ENCODE data around the gene SDC4. TPM values are rescaled to one million over a fixed set of nuclear protein-coding genes. Genes with fewer than 3 reads are reported as not detected.

SDC4 gene
- total RNA-seq, 1 donor from 2014 or later: 239 TPM

- no peak for DNase-seq (ENCODE audit: low read depth)
- TF ChIP-seq CTCF (conservative IDR thresholded peaks at IDR 0.05; ENCODE audit: low read depth, low read length): no peak
- H3K4me3 ChIP-seq (ENCODE audit: low read depth, low read length): no peak overlapping the region
These were observed 2.0 kb upstream of the SDC4 start for GRCh38 chr20:45350217-45350616.

GRCh38 chr20:45347297-45347935 lies 808 bp downstream of the SDC4 start:
- DNase-seq (ENCODE audit: low read depth): no peak
- H3K4me3 ChIP-seq (ENCODE audit: low read depth, low read length): peak overlapping the region; percentile 97
- TF ChIP-seq CTCF (conservative IDR thresholded peaks at IDR 0.05; ENCODE audit: low read depth, low read length): no peak

GRCh38 chr20:45346851-45347250 lies 1.4 kb downstream of the SDC4 start:
- H3K4me3 ChIP-seq (ENCODE audit: low read depth, low read length): peak overlapping the region; percentile 97
- DNase-seq (ENCODE audit: low read depth): no peak
- TF ChIP-seq CTCF (conservative IDR thresholded peaks at IDR 0.05; ENCODE audit: low read depth, low read length): no peak

- H3K4me3 ChIP-seq (ENCODE audit: low read depth, low read length): peak overlapping the region; percentile 97
- no peak for TF ChIP-seq CTCF (conservative IDR thresholded peaks at IDR 0.05; ENCODE audit: low read depth, low read length)
- DNase-seq (ENCODE audit: low read depth): no peak
These were observed 1.9 kb downstream of the SDC4 start for GRCh38 chr20:45346291-45346718.

GRCh38 chr20:45345104-45345936 lies 2.9 kb downstream of the SDC4 start:
- H3K4me3 ChIP-seq (ENCODE audit: low read depth, low read length): peak overlapping the region; percentile 97
- TF ChIP-seq CTCF (conservative IDR thresholded peaks at IDR 0.05; ENCODE audit: low read depth, low read length): no peak
- no peak for DNase-seq (ENCODE audit: low read depth)

GRCh38 chr20:45344168-45344860 lies 3.9 kb downstream of the SDC4 start:
- no peak for DNase-seq (ENCODE audit: low read depth)
- peak overlapping the region; percentile 97 for H3K4me3 ChIP-seq (ENCODE audit: low read depth, low read length)
- no peak for TF ChIP-seq CTCF (conservative IDR thresholded peaks at IDR 0.05; ENCODE audit: low read depth, low read length)
